Stimulated activated CD4-positive, alpha-beta T cell treated with anti-CD3 and anti-CD28 coated beads, Interleukin-1b, Interleukin-23, amount 100 ng/mL, for 1 hour (primary cell): ENCODE measurements around the gene CBFA2T3.

Experiments
- DNase-seq, 2 donors: peaks; one replicate each; pipeline ENCODE4 v3.0.0-alpha.2; 2020; ENCODE audit warnings: low read depth in 2 of 2

CBFA2T3 gene

GRCh38 chr16:88877564-88878289 is 99.3 kb downstream of the CBFA2T3 start:
- no peak for DNase-seq

GRCh38 chr16:88876942-88877526 is 100.0 kb downstream of the CBFA2T3 start:
- no peak for DNase-seq

- no peak for DNase-seq
These were observed 101.2 kb downstream of the CBFA2T3 start for GRCh38 chr16:88875703-88876234.

GRCh38 chr16:88874938-88875599 is 101.9 kb downstream of the CBFA2T3 start:
- no peak for DNase-seq

GRCh38 chr16:88872650-88873331 is 104.2 kb downstream of the CBFA2T3 start:
- DNase-seq: no peak

GRCh38 chr16:88871730-88872416 is 105.1 kb downstream of the CBFA2T3 start:
- DNase-seq: no peak

- DNase-seq: no peak
These were observed 105.7 kb downstream of the CBFA2T3 start for GRCh38 chr16:88871349-88871702.

- DNase-seq: no peak
These were observed 106.2 kb downstream of the CBFA2T3 start for GRCh38 chr16:88870608-88871348.

GRCh38 chr16:88869673-88869980 is 107.4 kb downstream of the CBFA2T3 start:
- no peak for DNase-seq

- DNase-seq: no peak
These were observed 107.9 kb downstream of the CBFA2T3 start for GRCh38 chr16:88868974-88869672.

- DNase-seq: no peak
These were observed 109.3 kb downstream of the CBFA2T3 start for GRCh38 chr16:88867581-88868246.

GRCh38 chr16:88866151-88866920 is 110.7 kb downstream of the CBFA2T3 start, which contains the start of gene PABPN1L:
Gene PABPN1L (minus strand): TSS chr16:88866660. CDS start chr16:88866606, 54 bp downstream.
- DNase-seq: no peak

GRCh38 chr16:88865742-88866141 is 111.3 kb downstream of the CBFA2T3 start:
- no peak for DNase-seq

GRCh38 chr16:88865310-88865709 is 111.7 kb downstream of the CBFA2T3 start:
- no peak for DNase-seq

GRCh38 chr16:88864521-88864920 is 112.5 kb downstream of the CBFA2T3 start:
- DNase-seq: no peak

GRCh38 chr16:88864099-88864498 is 112.9 kb downstream of the CBFA2T3 start:
- DNase-seq: no peak

GRCh38 chr16:88863426-88863825 is 113.6 kb downstream of the CBFA2T3 start:
- no peak for DNase-seq

GRCh38 chr16:88862968-88863367 is 114.0 kb downstream of the CBFA2T3 start:
- DNase-seq: no peak

- no peak for DNase-seq
These were observed 115.6 kb downstream of the CBFA2T3 start for GRCh38 chr16:88861359-88861758.
